ENCODE data around the gene ETFBKMT. TPM values are rescaled to one million over a fixed set of nuclear protein-coding genes. Genes with fewer than 3 reads are reported as not detected.
"Not testable (repeated sequence)": the region's sequence is repeated elsewhere in the genome, so short reads cannot be mapped to it uniquely, and the experiment has no call there.

Gene ETFBKMT
- total and polyA plus RNA-seq, 9 donors = 1.7 to 3.9 (median 2.6) TPM

DNA sequence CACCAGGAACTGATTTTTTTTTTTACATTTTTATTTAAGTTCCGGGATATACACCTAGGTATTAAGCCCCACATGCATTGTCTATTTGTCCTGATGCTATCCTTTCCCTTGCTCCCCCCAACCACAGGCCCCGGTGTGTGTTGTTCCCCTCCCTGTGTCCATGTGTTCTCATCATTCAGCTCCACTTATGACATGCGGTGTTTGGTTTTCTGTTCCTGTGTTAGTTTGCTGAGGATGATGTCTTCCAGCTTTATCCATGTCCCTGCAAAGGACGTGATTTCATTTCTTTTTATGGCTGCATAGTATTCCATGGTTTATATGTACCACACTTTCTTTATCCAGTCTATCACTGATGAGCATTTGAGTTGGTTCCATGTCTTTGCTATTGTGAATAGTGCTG lies 57.5 kb downstream of the ETFBKMT start:
- H3K4me3 ChIP-seq (ENCODE audit: low read length); H3K4me1 ChIP-seq (ENCODE audit: control insufficient read depth, insufficient read depth, low read length); DNase-seq; H3K36me3 ChIP-seq (ENCODE audit: control insufficient read depth, insufficient read depth, low read length); H3K9me3 ChIP-seq (replicated peaks; ENCODE audit: control insufficient read depth, low read depth, low read length); H3K27me3 ChIP-seq (ENCODE audit: control insufficient read depth, insufficient read depth, low read length); H3K27ac ChIP-seq (ENCODE audit: low read length): not testable (repeated sequence)
- no CpG with 5 or more reads among the region's 4 CpGs for WGBS (ENCODE audit: insufficient coverage)

- H3K27ac ChIP-seq (ENCODE audit: low read length); H3K36me3 ChIP-seq (ENCODE audit: control insufficient read depth, insufficient read depth, low read length); H3K4me1 ChIP-seq (ENCODE audit: control insufficient read depth, insufficient read depth, low read length); DNase-seq; H3K4me3 ChIP-seq (ENCODE audit: low read length); H3K27me3 ChIP-seq (ENCODE audit: control insufficient read depth, insufficient read depth, low read length); H3K9me3 ChIP-seq (replicated peaks; ENCODE audit: control insufficient read depth, low read depth, low read length): not testable (repeated sequence)
- WGBS (ENCODE audit: insufficient coverage) = 93% methylated on average over 12 of the region's 15 CpGs
These were observed 59.2 kb downstream of the ETFBKMT start for GRCh38 chr12:31718542-31719198.

GRCh38 chr12:31722580-31722979 lies 63.1 kb downstream of the ETFBKMT start:
- peaks cover 8% of the 10 kb centered on the region for H3K9me3 ChIP-seq (replicated peaks; ENCODE audit: control insufficient read depth, low read depth, low read length)
- H3K36me3 ChIP-seq (ENCODE audit: control insufficient read depth, insufficient read depth, low read length) = no peaks in the 10 kb centered on the region
- H3K27me3 ChIP-seq (ENCODE audit: control insufficient read depth, insufficient read depth, low read length) = no peaks in the 10 kb centered on the region
- DNase-seq = no peak
- 63% methylated on average over 2 of the region's 2 CpGs for WGBS (ENCODE audit: insufficient coverage)
- H3K4me1 ChIP-seq (ENCODE audit: control insufficient read depth, insufficient read depth, low read length) = no peaks in the 10 kb centered on the region
- no peak overlapping the region for H3K27ac ChIP-seq (ENCODE audit: low read length)
- no peak overlapping the region for H3K4me3 ChIP-seq (ENCODE audit: low read length)

Other genes starting within 250 kb of the ETFBKMT start
- gene DENND5B, start 68.6 kb upstream of the ETFBKMT start, total RNA-seq = 21.0 TPM
- gene DENND5B, start 68.6 kb upstream of the ETFBKMT start, polyA plus RNA-seq (ENCODE audit: insufficient read depth in 1 of 8, insufficient read length in 8 of 8, low replicate concordance in 1 of 8) = 10 to 100 TPM; 13.2 to 22.3 (median 19.0) TPM
- 12.3 TPM for gene AMN1, start 69.3 kb downstream of the ETFBKMT start, total RNA-seq
- 10 to 100 TPM in 3 of 8 donors, 1 to 10 TPM in 5; 9.2 to 11.6 (median 9.8) TPM for gene AMN1, start 69.3 kb downstream of the ETFBKMT start, polyA plus RNA-seq (ENCODE audit: insufficient read depth in 1 of 8, insufficient read length in 8 of 8, low replicate concordance in 1 of 8)

Measured in muscle of leg (tissue), 11 donors.